ENCODE data around the gene NAALADL2. TPM values are rescaled to one million over a fixed set of nuclear protein-coding genes. Genes with fewer than 3 reads are reported as not detected.

Gene NAALADL2
- total and polyA plus RNA-seq, 4 donors: 0.28 to 4.6 (median 3.1) TPM

GRCh38 chr3:175389560-175389959 lies 530.4 kb downstream of the NAALADL2 start:
- H3K4me1 ChIP-seq (ENCODE audit: control insufficient read depth in 4 of 4, insufficient read depth in 4 of 4, low read length in 3 of 4): no peaks in the 10 kb centered on the region
- TF ChIP-seq MAX (IDR thresholded peaks at IDR 0.05): no peak
- TF ChIP-seq FOXA1 (IDR thresholded peaks at IDR 0.05): no peak
- no peak for TF ChIP-seq REST (IDR thresholded peaks at IDR 0.05)
- no peak for TF ChIP-seq NR2F2 (IDR thresholded peaks at IDR 0.05)
- no peak for TF ChIP-seq ZBTB33 (IDR thresholded peaks at IDR 0.05)
- TF ChIP-seq HNF4G (IDR thresholded peaks at IDR 0.05): no peak
- TF ChIP-seq FOXA2 (IDR thresholded peaks at IDR 0.05): no peak
- no peak for TF ChIP-seq JUND (IDR thresholded peaks at IDR 0.05)
- TF ChIP-seq SP1 (IDR thresholded peaks at IDR 0.05): no peak
- TF ChIP-seq GABPA (IDR thresholded peaks at IDR 0.05 in 1 of 2, conservative IDR thresholded peaks at IDR 0.05 in 1 of 2): no peak
- TF ChIP-seq TAF1 (conservative IDR thresholded peaks at IDR 0.05): no peak
- TF ChIP-seq RXRA (IDR thresholded peaks at IDR 0.05): no peak
- TF ChIP-seq HNF4A (conservative IDR thresholded peaks at IDR 0.05): no peak
- no peak for TF ChIP-seq CTCF (IDR thresholded peaks at IDR 0.05; ENCODE audit: low read depth, low read length, missing input control)
- no peak for TF ChIP-seq YY1 (IDR thresholded peaks at IDR 0.05)
- TF ChIP-seq ATF3 (IDR thresholded peaks at IDR 0.05): no peak
- no peak for TF ChIP-seq EGR1 (IDR thresholded peaks at IDR 0.05; ENCODE audit: low read depth in 2 of 2)
- no peak for TF ChIP-seq RAD21 (IDR thresholded peaks at IDR 0.05)
- no peak overlapping the region for H3K9ac ChIP-seq (ENCODE audit: low read depth in 1 of 2, low read length in 2 of 2)
- H3K36me3 ChIP-seq (ENCODE audit: control insufficient read depth in 4 of 4, insufficient read depth in 3 of 4, low read depth in 1 of 4, low read length in 3 of 4): no peaks in the 10 kb centered on the region
- no peaks in the 10 kb centered on the region for H3K27me3 ChIP-seq (ENCODE audit: control insufficient read depth in 4 of 4, insufficient read depth in 4 of 4, low read length in 3 of 4)
- H3K27ac ChIP-seq (ENCODE audit: low read depth in 1 of 2, low read length in 2 of 2): no peak overlapping the region
- 100% methylated on average over 1 of the region's 1 CpG for WGBS
- H3K9me3 ChIP-seq (ENCODE audit: control insufficient read depth in 4 of 4, low read length in 3 of 4): no peaks in the 10 kb centered on the region
- DNase-seq (ENCODE audit: low spot score): no peak
- no peak overlapping the region for H3K4me3 ChIP-seq (ENCODE audit: low read depth in 1 of 3, low read length in 3 of 3)

Measured in liver (tissue), 9 donors.